Activated CD4-positive, alpha-beta memory T cell treated with anti-CD3 and anti-CD28 coated beads for 36 hours (primary cell): ENCODE measurements around the gene IZUMO1R. TPM values are rescaled to one million over a fixed set of nuclear protein-coding genes. Genes with fewer than 3 reads are reported as not detected.

Experiments
- CTCF ChIA-PET: fragments of 350-600 bp; sonication (Branson Sonifier 250); formaldehyde crosslinking; loops from one replicate; lab custom pipeline; 2021; ENCODE audit warnings: antibody characterized with exemption, inconsistent platforms; lab: Charles Lee
- POLR2A ChIA-PET: fragments of 350-600 bp; sonication (Branson Sonifier 250); formaldehyde crosslinking; loops from one replicate; lab custom pipeline; 2021; ENCODE audit warnings: antibody characterized with exemption; lab: Charles Lee
- DNase-seq: peaks from one replicate; pipeline ENCODE4 v3.0.0-alpha.2; 2020
- H3K27ac Mint-ChIP-seq: one replicate; pipeline ENCODE4 v1.8.0; 2021; ENCODE audit warnings: mixed read lengths
- H3K27me3 Mint-ChIP-seq: one replicate; pipeline ENCODE4 v1.8.0; 2021; ENCODE audit warnings: mixed read lengths
- H3K36me3 Mint-ChIP-seq: one replicate; pipeline ENCODE4 v1.8.0; 2021; ENCODE audit warnings: mixed read lengths
- H3K4me1 Mint-ChIP-seq: one replicate; pipeline ENCODE4 v1.8.0; 2021; ENCODE audit warnings: low read depth, mixed read lengths
- H3K4me3 Mint-ChIP-seq: one replicate; pipeline ENCODE4 v1.8.0; 2021; ENCODE audit warnings: mild to moderate bottlenecking, mixed read lengths
- H3K9me3 Mint-ChIP-seq: one replicate; pipeline ENCODE4 v1.8.0; 2021; ENCODE audit warnings: mixed read lengths
- intact Hi-C: fragments of 100-400 bp; cut with micrococcal nuclease; formaldehyde crosslinking; loops from one replicate; pipeline ENCODE4 v1.15.1; 2023
- total RNA-seq, 2 experiments: library from RNA; stranded (reverse); gene quantifications; one replicate each; pipeline ENCODE4 v1.2.3, GENCODE V29; 2021

The IZUMO1R gene
- total RNA-seq, 2 experiments from 2014 or later = not detected

DNA sequence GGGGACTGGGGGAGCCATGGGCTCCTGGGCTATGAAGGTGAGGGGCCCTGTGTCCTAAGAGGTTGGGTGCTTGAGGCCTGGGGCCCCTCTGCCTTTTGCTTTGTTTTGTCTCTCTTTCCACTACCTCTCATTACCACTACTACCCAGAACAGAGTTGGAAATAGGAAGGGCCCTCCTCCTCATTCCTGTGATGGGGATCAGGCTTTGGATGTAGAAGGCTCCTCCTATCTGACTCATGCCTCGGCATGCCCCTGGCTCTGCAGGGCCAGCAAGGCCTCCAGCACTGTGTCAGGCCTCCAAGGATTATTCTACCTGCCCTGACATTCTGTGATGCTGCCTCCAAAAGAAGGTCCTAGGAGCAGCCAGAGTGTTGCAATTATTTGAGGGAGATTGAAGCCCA, 766 bp downstream of the IZUMO1R start:
- Mint-ChIP-seq H3K36me3 (no peaks in the 10 kb centered on the region), H3K4me1 (no peaks in the 10 kb centered on the region), H3K4me3 (no peak overlapping the region), H3K27me3 (peaks cover 6% of the 10 kb centered on the region), H3K27ac (no peak overlapping the region), H3K9me3 (no peaks in the 10 kb centered on the region)
- ChIA-PET POLR2A (no interaction called here), CTCF (no interaction called here)
- DNase-seq = no peak
- intact Hi-C loops = no loop called here

DNA sequence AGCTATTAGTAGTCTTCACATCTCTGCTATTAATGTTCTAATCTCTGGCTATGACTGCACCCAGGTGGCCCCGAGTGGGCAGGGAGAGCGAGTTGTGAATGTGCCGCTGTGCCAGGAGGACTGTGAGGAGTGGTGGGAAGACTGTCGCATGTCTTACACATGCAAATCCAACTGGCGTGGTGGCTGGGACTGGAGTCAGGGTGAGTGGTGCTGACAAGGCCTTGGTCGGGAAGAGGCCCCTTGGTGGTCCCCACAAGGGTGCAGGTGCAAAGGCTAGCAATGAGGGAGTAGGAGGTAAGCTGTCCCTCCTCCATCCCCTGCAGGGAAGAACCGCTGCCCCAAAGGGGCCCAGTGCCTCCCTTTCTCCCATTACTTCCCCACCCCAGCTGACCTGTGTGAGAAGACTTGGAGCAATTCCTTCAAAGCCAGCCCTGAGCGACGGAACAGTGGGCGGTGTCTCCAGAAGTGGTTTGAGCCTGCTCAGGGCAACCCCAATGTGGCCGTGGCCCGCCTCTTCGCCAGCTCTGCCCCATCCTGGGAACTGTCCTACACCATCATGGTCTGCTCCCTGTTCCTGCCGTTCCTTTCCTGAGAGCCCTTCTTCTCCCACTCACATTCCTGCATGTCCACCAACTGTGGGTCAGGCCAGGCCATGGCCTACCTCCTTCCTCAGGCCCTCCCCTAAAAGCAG, 2.9 kb downstream of the IZUMO1R start:
- no peaks in the 10 kb centered on the region for H3K36me3 Mint-ChIP-seq
- no peak overlapping the region for H3K4me3 Mint-ChIP-seq
- intact Hi-C loops = no loop called here
- H3K27ac Mint-ChIP-seq = no peak overlapping the region
- CTCF ChIA-PET = no interaction called here
- no peaks in the 10 kb centered on the region for H3K4me1 Mint-ChIP-seq
- H3K9me3 Mint-ChIP-seq = no peaks in the 10 kb centered on the region
- H3K27me3 Mint-ChIP-seq = peaks cover 4% of the 10 kb centered on the region
- DNase-seq = no peak
- POLR2A ChIA-PET = no interaction called here

DNA sequence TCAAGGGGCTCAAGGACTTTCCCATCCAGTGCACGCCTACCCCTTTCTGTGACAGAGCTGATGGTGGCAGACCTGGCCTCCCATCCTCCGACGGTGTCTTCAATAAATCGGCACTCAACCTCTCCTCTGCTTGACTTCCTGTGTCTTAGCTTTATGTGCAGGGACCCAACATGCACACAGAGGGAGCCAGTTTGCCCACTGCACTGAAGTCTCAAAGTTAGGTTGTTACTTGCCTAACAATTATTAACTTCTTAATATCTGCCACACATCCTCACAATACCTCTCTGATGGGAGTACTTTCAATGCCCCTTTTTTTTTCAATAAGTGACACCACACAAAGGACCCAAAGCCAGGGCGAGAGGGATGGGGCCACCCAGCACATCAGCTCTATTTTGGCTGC, 3.6 kb downstream of the IZUMO1R start:
- no peaks in the 10 kb centered on the region for H3K9me3 Mint-ChIP-seq
- intact Hi-C loops = no loop called here
- DNase-seq = no peak
- H3K4me1 Mint-ChIP-seq = no peaks in the 10 kb centered on the region
- H3K4me3 Mint-ChIP-seq = no peak overlapping the region
- ChIA-PET POLR2A (no interaction called here), CTCF (no interaction called here)
- H3K36me3 Mint-ChIP-seq = no peaks in the 10 kb centered on the region
- no peak overlapping the region for H3K27ac Mint-ChIP-seq
- H3K27me3 Mint-ChIP-seq = peaks cover 4% of the 10 kb centered on the region

DNA sequence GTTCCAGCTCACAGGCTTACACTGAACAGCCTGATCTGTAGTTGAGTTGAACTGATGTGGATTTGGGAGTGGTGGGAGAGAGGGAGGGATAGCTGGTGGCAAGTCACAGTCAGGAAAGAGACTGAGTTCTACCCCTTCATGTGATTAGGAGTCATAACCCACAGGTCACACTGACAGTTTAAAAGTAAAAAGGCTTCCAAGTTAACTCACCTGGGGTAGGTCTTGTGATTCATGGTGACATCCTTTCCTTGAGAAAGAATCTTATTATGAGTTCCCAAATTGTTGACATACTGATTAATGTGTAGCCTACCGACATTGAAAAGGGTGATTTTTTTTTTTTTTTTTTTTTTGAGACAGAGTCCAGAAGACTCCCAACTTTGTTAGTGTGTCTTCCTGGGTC, 5.4 kb downstream of the IZUMO1R start:
- CTCF ChIA-PET = no interaction called here
- Mint-ChIP-seq H3K4me1 (no peaks in the 10 kb centered on the region), H3K27ac (no peak overlapping the region), H3K27me3 (peaks cover 9% of the 10 kb centered on the region), H3K9me3 (no peaks in the 10 kb centered on the region), H3K4me3 (no peak overlapping the region), H3K36me3 (no peaks in the 10 kb centered on the region)
- POLR2A ChIA-PET = no interaction called here
- DNase-seq = no peak
- intact Hi-C loops = no loop called here

GRCh38 chr11:94310191-94310875, 6.0 kb downstream of the IZUMO1R start:
- no peak overlapping the region for H3K27ac Mint-ChIP-seq

DNA sequence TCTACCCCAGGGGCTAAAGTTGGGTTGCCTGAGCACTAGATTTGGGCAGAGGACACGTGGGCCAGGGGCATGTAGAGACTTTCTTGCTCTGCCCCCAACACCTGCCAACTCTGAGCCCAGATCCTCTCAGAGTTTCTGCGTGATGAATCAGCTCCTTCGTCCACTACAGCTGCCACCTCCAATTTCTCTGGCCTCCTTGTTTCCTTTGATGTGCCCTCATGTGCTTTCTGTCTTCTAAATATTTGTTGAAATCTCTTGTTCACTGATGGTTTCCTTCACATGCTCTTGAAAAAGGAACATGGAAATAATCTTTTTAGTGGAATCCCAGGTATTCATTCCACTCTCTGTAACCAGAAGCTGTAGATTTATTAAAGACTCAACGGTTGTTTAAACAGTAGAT, 8.0 kb downstream of the IZUMO1R start:
- Mint-ChIP-seq H3K4me1 (no peaks in the 10 kb centered on the region), H3K27ac (no peak overlapping the region), H3K27me3 (peaks cover 13% of the 10 kb centered on the region), H3K36me3 (no peaks in the 10 kb centered on the region), H3K9me3 (no peaks in the 10 kb centered on the region), H3K4me3 (no peak overlapping the region)
- POLR2A ChIA-PET = no interaction called here
- DNase-seq = no peak
- intact Hi-C loops = no loop called here
- CTCF ChIA-PET = no interaction called here

More at GRCh38 chr11:94310191-94310875, 6.0 kb downstream of the IZUMO1R start:
- ChIA-PET CTCF (no interaction called here), POLR2A (no interaction called here)
- peaks cover 11% of the 10 kb centered on the region for H3K27me3 Mint-ChIP-seq
- H3K4me1 Mint-ChIP-seq = no peaks in the 10 kb centered on the region
- no peaks in the 10 kb centered on the region for H3K9me3 Mint-ChIP-seq
- H3K36me3 Mint-ChIP-seq = no peaks in the 10 kb centered on the region
- H3K4me3 Mint-ChIP-seq = no peak overlapping the region
- DNase-seq = no peak
- intact Hi-C loops = no loop called here

DNA sequence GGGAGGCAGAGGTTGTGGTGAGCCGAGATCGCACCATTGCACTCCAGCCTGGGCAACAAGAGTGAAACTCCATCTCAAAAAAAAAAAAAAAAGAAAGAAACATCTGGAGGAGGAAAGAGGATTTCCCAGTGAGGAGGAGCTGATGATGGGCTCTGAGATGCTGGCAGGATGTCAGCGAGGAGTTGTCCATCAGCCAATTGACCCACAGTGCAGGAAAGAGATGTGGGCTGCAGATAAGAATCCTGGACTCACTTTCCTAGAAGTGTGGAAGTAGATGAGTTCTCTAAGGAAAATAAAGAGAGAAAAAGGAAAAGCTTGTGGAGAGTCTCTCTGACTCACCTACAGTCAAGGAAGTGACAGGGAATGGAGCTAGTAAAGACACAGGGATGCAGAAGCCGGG, 9.7 kb downstream of the IZUMO1R start:
- ChIA-PET CTCF (no interaction called here), POLR2A (no interaction called here)
- H3K4me1 Mint-ChIP-seq = no peaks in the 10 kb centered on the region
- H3K27me3 Mint-ChIP-seq = peaks cover 8% of the 10 kb centered on the region
- H3K9me3 Mint-ChIP-seq = no peaks in the 10 kb centered on the region
- DNase-seq = no peak
- H3K4me3 Mint-ChIP-seq = no peak overlapping the region
- H3K27ac Mint-ChIP-seq = no peak overlapping the region
- intact Hi-C loops = no loop called here
- H3K36me3 Mint-ChIP-seq = no peaks in the 10 kb centered on the region

GRCh38 chr11:94315664-94316063, 11.3 kb downstream of the IZUMO1R start:
- ChIA-PET POLR2A (no interaction called here), CTCF (interaction anchor here (0.6 kb wide), 1 partner anchor 188 kb away, joined by 3 read pairs; no protein-coding TSS in a partner anchor)
- Mint-ChIP-seq H3K36me3 (no peaks in the 10 kb centered on the region), H3K4me3 (no peak overlapping the region), H3K4me1 (no peaks in the 10 kb centered on the region), H3K27me3 (peaks cover 8% of the 10 kb centered on the region), H3K27ac (no peak overlapping the region), H3K9me3 (no peaks in the 10 kb centered on the region)
- intact Hi-C loops = no loop called here
- DNase-seq = no peak

GRCh38 chr11:94322501-94322900, 18.1 kb downstream of the IZUMO1R start:
- no peak for DNase-seq
- intact Hi-C loops = no loop called here
- Mint-ChIP-seq H3K9me3 (peaks cover 3% of the 10 kb centered on the region), H3K27me3 (no peaks in the 10 kb centered on the region), H3K4me1 (no peaks in the 10 kb centered on the region), H3K27ac (no peak overlapping the region), H3K4me3 (no peak overlapping the region), H3K36me3 (no peaks in the 10 kb centered on the region)
- ChIA-PET CTCF (no interaction called here), POLR2A (no interaction called here)

DNA sequence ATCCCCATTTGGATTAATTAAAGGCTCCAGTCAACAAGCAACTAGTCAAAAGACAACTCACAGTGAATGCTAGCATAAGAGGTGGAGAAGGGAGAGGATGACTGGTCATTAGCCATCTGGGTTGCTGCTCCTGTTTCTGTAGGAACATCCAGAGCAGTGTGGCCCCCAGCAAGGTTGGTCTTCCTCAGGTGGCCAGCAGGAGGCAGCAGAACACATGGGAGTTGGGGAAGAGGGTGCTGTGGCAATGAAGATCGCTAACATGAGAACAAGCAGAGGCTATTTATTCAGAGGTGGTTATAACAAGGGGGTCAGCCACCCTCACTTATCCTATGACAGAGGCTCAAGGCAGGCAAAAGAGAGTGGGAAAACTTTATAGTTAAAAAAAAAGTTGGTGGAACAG, 21.3 kb downstream of the IZUMO1R start:
- Mint-ChIP-seq H3K27ac (no peak overlapping the region), H3K9me3 (peaks cover 3% of the 10 kb centered on the region), H3K4me1 (no peaks in the 10 kb centered on the region), H3K36me3 (no peaks in the 10 kb centered on the region), H3K27me3 (peaks cover 3% of the 10 kb centered on the region), H3K4me3 (no peak overlapping the region)
- ChIA-PET CTCF (interaction anchor here (1.0 to 2.0 kb wide), 3 partner anchors 176 to 596 kb away, joined by 3 to 13 read pairs (median 4); no protein-coding TSS in a partner anchor), POLR2A (no interaction called here)
- intact Hi-C loops = loop anchor here (1.0 kb wide), 1 partner anchor 179 kb away; no protein-coding TSS in a partner anchor
- peak; percentile 67 for DNase-seq

DNA sequence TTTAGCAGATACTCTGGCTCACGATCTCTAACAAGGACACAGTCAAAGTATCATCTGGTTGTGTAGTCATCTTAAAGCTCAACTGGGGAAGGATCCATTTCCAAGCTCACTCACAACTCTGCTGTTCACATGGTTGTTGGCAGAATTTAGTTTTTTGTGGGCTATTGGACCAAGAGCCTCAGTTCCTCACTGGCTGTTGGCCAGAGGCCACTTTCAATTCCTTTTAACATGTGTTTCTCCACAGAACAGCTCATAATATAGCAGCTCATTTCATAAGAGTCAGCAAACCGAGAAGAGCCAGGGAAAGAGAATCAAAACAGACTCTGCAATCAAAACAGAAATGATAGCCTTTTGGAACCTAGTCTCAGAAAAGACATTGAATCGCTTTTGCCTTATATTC, 22.6 kb downstream of the IZUMO1R start:
- intact Hi-C loops = no loop called here
- Mint-ChIP-seq H3K9me3 (peaks cover 3% of the 10 kb centered on the region), H3K36me3 (no peaks in the 10 kb centered on the region), H3K27ac (no peak overlapping the region), H3K4me3 (no peak overlapping the region), H3K27me3 (peaks cover 3% of the 10 kb centered on the region), H3K4me1 (no peaks in the 10 kb centered on the region)
- no peak for DNase-seq
- POLR2A ChIA-PET = no interaction called here
- CTCF ChIA-PET = interaction anchor here (0.8 to 2.0 kb wide), 3 partner anchors 113 to 595 kb away, joined by 3 to 13 read pairs (median 3); no protein-coding TSS in a partner anchor

- Mint-ChIP-seq H3K27me3 (peaks cover 3% of the 10 kb centered on the region), H3K9me3 (peaks cover 3% of the 10 kb centered on the region), H3K4me1 (no peaks in the 10 kb centered on the region), H3K4me3 (no peak overlapping the region), H3K36me3 (no peaks in the 10 kb centered on the region), H3K27ac (no peak overlapping the region)
- POLR2A ChIA-PET = no interaction called here
- no peak for DNase-seq
- intact Hi-C loops = no loop called here
- CTCF ChIA-PET = no interaction called here
Observed at GRCh38 chr11:94328587-94329080, 24.3 kb downstream of the IZUMO1R start.
